ENCODE results near the gene C17orf50.
"Not testable (repeated sequence)": the region's sequence is repeated elsewhere in the genome, so short reads cannot be mapped to it uniquely, and the experiment has no call there.

Gene C17orf50

DNA sequence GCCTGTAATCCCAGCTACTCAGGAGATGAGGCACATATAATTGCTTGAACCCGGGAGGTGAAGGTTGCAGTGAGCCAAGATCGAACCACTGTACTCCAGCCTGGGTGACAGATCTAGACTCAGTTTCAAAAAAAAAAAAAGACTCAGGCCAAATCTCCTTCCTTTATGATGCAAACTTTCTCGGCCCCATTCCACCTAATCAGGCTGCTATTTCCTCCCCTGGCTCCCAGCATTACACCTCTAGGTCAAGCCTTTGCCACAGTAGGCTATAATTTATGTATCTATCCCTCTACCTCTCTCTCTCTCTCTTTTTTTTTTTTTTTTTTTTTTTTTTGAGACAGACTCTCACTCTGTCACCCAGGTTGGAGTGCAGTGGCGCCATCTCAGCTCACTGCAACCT, 9.1 kb upstream of the C17orf50 start:
- DNase-seq; POLR2A ChIA-PET; H3K9me3 ChIP-seq (ENCODE audit: control extremely low read depth in 1 of 5, control insufficient read depth in 4 of 5, insufficient read depth in 2 of 5, low read depth in 1 of 5, low read length in 4 of 5); H3K27ac ChIP-seq (ENCODE audit: insufficient read depth in 1 of 2, low read depth in 1 of 2, low read length in 2 of 2, poor library complexity in 1 of 2, severe bottlenecking in 2 of 2); H3K27me3 ChIP-seq (replicated peaks in 2 of 5; ENCODE audit: control insufficient read depth in 4 of 5, insufficient read depth in 5 of 5, low read length in 4 of 5); H3K36me3 ChIP-seq (ENCODE audit: control insufficient read depth in 4 of 4, insufficient read depth in 4 of 4, low read length in 3 of 4); H3K4me3 ChIP-seq (ENCODE audit: control insufficient read depth in 1 of 7, extremely low read depth in 1 of 7, insufficient read depth in 4 of 7, low read depth in 2 of 7, low read length in 6 of 7): not testable (repeated sequence)
- CTCF ChIA-PET, result interaction anchor here (0.7 to 8.5 kb wide), 3 partner anchors 11 to 137 kb away, joined by 3 to 131 read pairs (median 72); partner anchors contain the start of gene C17orf50
- peaks cover 0 to 47% (median 32%) of the 10 kb centered on the region in 4 experiments for H3K4me1 ChIP-seq (ENCODE audit: control extremely low read depth in 1 of 4, control insufficient read depth in 4 of 4, insufficient read depth in 4 of 4, low read length in 3 of 4)
- WGBS (ENCODE audit: insufficient coverage), result 93% methylated on average over 4 of the region's 4 CpGs

DNA sequence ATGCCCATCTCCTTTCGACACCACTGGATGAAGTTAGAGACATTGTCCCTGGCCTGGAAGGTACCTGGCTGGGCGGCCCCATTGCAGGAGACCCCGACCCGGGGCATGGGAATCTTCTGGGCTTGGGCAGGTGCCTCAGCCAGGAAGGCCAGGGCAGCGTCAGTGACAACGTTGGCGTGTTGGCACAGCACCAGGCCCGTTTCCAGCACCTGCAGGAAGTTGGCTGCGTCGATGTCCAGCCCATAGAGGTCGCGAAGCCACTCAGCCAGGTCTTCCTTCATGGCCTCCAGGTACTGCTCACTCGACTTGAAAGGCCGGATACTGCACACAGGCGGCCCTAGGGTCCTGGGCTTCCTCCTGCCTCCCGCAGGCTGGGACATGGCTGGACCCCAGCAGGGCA, 8.2 kb upstream of the C17orf50 start:
- H3K27ac ChIP-seq (ENCODE audit: insufficient read depth in 1 of 2, low read depth in 1 of 2, low read length in 2 of 2, poor library complexity in 1 of 2, severe bottlenecking in 2 of 2), result no peak overlapping the region
- POLR2A ChIA-PET, result no interaction called here
- peaks cover 0 to 45% (median 31%) of the 10 kb centered on the region in 4 experiments for H3K4me1 ChIP-seq (ENCODE audit: control extremely low read depth in 1 of 4, control insufficient read depth in 4 of 4, insufficient read depth in 4 of 4, low read length in 3 of 4)
- H3K4me3 ChIP-seq (ENCODE audit: control insufficient read depth in 1 of 7, extremely low read depth in 1 of 7, insufficient read depth in 4 of 7, low read depth in 2 of 7, low read length in 6 of 7), result peak overlapping the region in 2 of 7 experiments; percentile 32 to 51
- no peak for DNase-seq
- no peaks in the 10 kb centered on the region for H3K27me3 ChIP-seq (replicated peaks in 2 of 5; ENCODE audit: control insufficient read depth in 4 of 5, insufficient read depth in 5 of 5, low read length in 4 of 5)
- 28% methylated on average over 14 of the region's 16 CpGs for WGBS (ENCODE audit: insufficient coverage)
- CTCF ChIA-PET, result interaction anchor here (0.7 to 7.7 kb wide), 3 partner anchors 10 to 139 kb away, joined by 3 to 72 read pairs (median 3); partner anchors contain the start of gene C17orf50
- H3K36me3 ChIP-seq (ENCODE audit: control insufficient read depth in 4 of 4, insufficient read depth in 4 of 4, low read length in 3 of 4), result peaks cover 0 to 4% (median 0%) of the 10 kb centered on the region in 4 experiments
- H3K9me3 ChIP-seq (ENCODE audit: control extremely low read depth in 1 of 5, control insufficient read depth in 4 of 5, insufficient read depth in 2 of 5, low read depth in 1 of 5, low read length in 4 of 5), result peaks cover 0 to 2% (median 0%) of the 10 kb centered on the region in 5 experiments

DNA sequence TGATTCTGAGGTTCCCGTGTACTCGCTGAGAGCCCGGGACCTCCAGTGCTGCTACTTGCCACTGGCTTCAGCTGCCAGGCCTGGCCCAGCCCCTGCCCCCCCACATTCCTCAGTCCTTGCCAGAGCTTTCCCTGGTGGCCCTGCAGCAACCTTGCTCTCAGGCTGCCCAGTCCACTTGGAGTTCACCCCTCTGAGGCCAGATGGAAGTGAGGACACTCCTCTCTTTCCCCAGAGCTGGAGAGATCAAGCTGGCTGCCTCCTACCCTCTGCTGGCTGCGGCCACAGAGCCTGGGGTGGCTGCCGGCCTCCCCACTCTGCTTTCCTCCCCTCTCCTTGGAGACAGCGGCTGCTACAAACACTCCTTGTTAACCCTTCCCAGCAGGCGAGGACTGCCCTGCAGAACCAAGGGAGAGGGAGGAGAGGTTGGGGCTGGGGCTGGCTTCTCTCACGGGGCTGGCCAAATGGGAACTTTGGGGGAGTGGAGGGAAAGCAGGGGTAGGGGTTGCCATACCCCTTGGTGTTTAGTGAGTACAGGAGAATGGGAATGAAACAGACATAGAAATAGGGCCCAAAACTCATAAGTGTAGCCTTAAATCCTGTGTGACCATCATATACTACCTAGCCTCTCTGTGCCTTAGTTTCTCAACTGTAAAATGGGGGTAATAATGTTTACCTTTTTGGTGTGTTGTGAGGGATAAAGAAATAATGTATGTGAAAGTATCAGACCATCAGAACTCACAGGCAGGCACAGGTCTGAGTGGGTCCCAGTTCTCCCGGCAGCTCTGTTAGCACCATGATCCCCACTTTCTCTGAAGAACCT, 7.5 kb upstream of the C17orf50 start, which contains the start of gene GAS2L2:
Gene GAS2L2, minus strand, starts transcription at position 295 of the 820 bp plus-strand sequence. CDS start 389 bp downstream, outside the sequence.
- DNase-seq, result peak in 2 of 3 donors; percentile 23 to 39

DNA sequence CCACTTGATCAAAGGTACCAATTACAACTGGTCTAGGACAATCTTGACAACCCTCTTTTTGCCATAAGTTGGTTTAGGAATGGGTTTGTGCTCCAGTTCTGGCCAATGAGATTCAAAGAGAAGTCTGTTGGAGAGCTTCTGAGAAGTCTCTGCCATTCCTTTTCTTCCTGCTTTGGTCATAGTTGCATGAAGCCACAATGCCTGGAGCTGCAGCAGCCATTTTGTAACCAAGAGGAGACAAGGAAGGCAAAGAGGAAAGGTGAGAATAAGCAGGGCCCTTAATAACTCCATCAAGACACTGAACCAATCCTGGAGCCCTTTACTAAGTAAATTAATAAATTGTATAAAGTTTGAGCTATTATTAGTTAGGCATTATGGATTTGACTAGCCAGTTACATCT, 3.4 kb upstream of the C17orf50 start:
- CTCF ChIA-PET, result interaction anchor here (1.0 to 2.5 kb wide), 6 partner anchors 9 to 144 kb away, joined by 3 to 12 read pairs (median 6); no protein-coding TSS in a partner anchor
- no peak for DNase-seq
- Histone ChIP-seq H3K27me3 (replicated peaks in 2 of 5; ENCODE audit: control insufficient read depth in 4 of 5, insufficient read depth in 5 of 5, low read length in 4 of 5) (no peaks in the 10 kb centered on the region), H3K9me3 (ENCODE audit: control extremely low read depth in 1 of 5, control insufficient read depth in 4 of 5, insufficient read depth in 2 of 5, low read depth in 1 of 5, low read length in 4 of 5) (peaks cover 0 to 2% (median 0%) of the 10 kb centered on the region in 5 experiments), H3K4me3 (ENCODE audit: control insufficient read depth in 1 of 7, extremely low read depth in 1 of 7, insufficient read depth in 4 of 7, low read depth in 2 of 7, low read length in 6 of 7) (no peak overlapping the region), H3K36me3 (ENCODE audit: control insufficient read depth in 4 of 4, insufficient read depth in 4 of 4, low read length in 3 of 4) (peaks cover 0 to 4% (median 0%) of the 10 kb centered on the region in 4 experiments), H3K27ac (ENCODE audit: insufficient read depth in 1 of 2, low read depth in 1 of 2, low read length in 2 of 2, poor library complexity in 1 of 2, severe bottlenecking in 2 of 2) (no peak overlapping the region), H3K4me1 (ENCODE audit: control extremely low read depth in 1 of 4, control insufficient read depth in 4 of 4, insufficient read depth in 4 of 4, low read length in 3 of 4) (peaks cover 0 to 10% (median 4%) of the 10 kb centered on the region in 4 experiments)
- POLR2A ChIA-PET, result no interaction called here

More for the DNA sequence above, 7.5 kb upstream of the C17orf50 start, which contains the start of gene GAS2L2:
- H3K9me3 ChIP-seq (ENCODE audit: control extremely low read depth in 1 of 5, control insufficient read depth in 4 of 5, insufficient read depth in 2 of 5, low read depth in 1 of 5, low read length in 4 of 5), result peaks cover 0 to 2% (median 0%) of the 10 kb centered on the region in 5 experiments
- POLR2A ChIA-PET, result no interaction called here
- no peaks in the 10 kb centered on the region for H3K27me3 ChIP-seq (replicated peaks in 2 of 5; ENCODE audit: control insufficient read depth in 4 of 5, insufficient read depth in 5 of 5, low read length in 4 of 5)
- H3K4me1 ChIP-seq (ENCODE audit: control extremely low read depth in 1 of 4, control insufficient read depth in 4 of 4, insufficient read depth in 4 of 4, low read length in 3 of 4), result peaks cover 0 to 38% (median 25%) of the 10 kb centered on the region in 4 experiments
- H3K36me3 ChIP-seq (ENCODE audit: control insufficient read depth in 4 of 4, insufficient read depth in 4 of 4, low read length in 3 of 4), result peaks cover 0 to 4% (median 0%) of the 10 kb centered on the region in 4 experiments
- H3K27ac ChIP-seq (ENCODE audit: insufficient read depth in 1 of 2, low read depth in 1 of 2, low read length in 2 of 2, poor library complexity in 1 of 2, severe bottlenecking in 2 of 2), result no peak within 1 kb of the TSS
- CTCF ChIA-PET, result interaction anchor here (1.0 to 7.7 kb wide), 2 partner anchors 9 to 140 kb away, joined by 3 to 72 read pairs; partner anchors contain the start of gene C17orf50
- peak within 1 kb of the TSS in 2 of 7 experiments; percentile 32 to 51 for H3K4me3 ChIP-seq (ENCODE audit: control insufficient read depth in 1 of 7, extremely low read depth in 1 of 7, insufficient read depth in 4 of 7, low read depth in 2 of 7, low read length in 6 of 7)
- WGBS (ENCODE audit: insufficient coverage), result 43% methylated on average over 4 of the region's 9 CpGs

DNA sequence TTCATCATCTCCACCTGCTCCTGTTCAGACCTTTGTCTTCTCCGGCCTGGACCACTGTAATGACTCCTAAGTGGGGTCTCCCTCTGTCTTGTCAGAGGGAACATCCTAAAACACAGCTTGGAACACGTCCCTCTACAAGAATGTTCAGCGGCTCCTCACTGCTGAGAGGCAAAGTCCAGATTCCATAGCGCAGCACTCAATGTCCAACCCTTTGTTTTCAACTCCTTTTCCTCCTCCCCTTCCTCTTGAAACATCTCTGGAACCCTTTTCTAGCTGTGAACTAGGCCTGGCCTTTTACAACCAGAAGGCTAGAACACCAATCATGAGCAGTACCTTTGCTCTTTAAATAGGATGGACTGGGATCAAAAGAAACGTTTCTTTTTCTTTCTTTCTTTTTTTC, 914 bp downstream of the C17orf50 start:
- Histone ChIP-seq H3K4me1 (ENCODE audit: control extremely low read depth in 1 of 4, control insufficient read depth in 4 of 4, insufficient read depth in 4 of 4, low read length in 3 of 4) (peaks cover 0 to 21% (median 16%) of the 10 kb centered on the region in 4 experiments), H3K27me3 (replicated peaks in 2 of 5; ENCODE audit: control insufficient read depth in 4 of 5, insufficient read depth in 5 of 5, low read length in 4 of 5) (no peaks in the 10 kb centered on the region), H3K9me3 (ENCODE audit: control extremely low read depth in 1 of 5, control insufficient read depth in 4 of 5, insufficient read depth in 2 of 5, low read depth in 1 of 5, low read length in 4 of 5) (peaks cover 0 to 2% (median 0%) of the 10 kb centered on the region in 5 experiments), H3K27ac (ENCODE audit: insufficient read depth in 1 of 2, low read depth in 1 of 2, low read length in 2 of 2, poor library complexity in 1 of 2, severe bottlenecking in 2 of 2) (no peak overlapping the region), H3K4me3 (ENCODE audit: control insufficient read depth in 1 of 7, extremely low read depth in 1 of 7, insufficient read depth in 4 of 7, low read depth in 2 of 7, low read length in 6 of 7) (no peak overlapping the region), H3K36me3 (ENCODE audit: control insufficient read depth in 4 of 4, insufficient read depth in 4 of 4, low read length in 3 of 4) (peaks cover 0 to 4% (median 0%) of the 10 kb centered on the region in 4 experiments)
- no peak for DNase-seq
- ChIA-PET CTCF (interaction anchor here (0.9 to 24.9 kb wide), 3 partner anchors 11 to 50 kb away, joined by 3 to 482 read pairs (median 72); partner anchors contain the start of genes GAS2L2 and TAF15), POLR2A (interaction anchor here (0.6 kb wide), 1 partner anchor 12 kb away, joined by 3 read pairs; no protein-coding TSS in a partner anchor)
- 97% methylated on average over 5 of the region's 5 CpGs for WGBS (ENCODE audit: insufficient coverage)

DNA sequence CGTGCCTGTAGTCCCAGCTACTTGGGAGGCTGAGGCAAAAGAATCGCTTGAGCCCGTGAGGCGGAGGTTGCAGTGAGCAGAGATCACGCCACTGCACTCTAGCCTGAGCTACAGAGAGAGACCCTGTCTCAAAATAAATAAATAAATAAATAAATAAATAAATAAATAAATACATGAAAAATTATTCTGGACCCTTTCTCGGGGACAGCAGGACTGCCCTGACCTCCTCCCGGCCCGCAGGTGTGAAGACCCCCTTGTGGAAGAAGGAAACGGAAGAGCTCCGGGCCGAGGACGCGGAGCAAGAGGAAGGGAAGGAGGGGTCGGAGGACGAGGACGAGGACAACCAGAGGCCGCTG, 3.1 kb downstream of the C17orf50 start:
- Histone ChIP-seq H3K36me3 (ENCODE audit: control insufficient read depth in 4 of 4, insufficient read depth in 4 of 4, low read length in 3 of 4) (no peaks in the 10 kb centered on the region), H3K9me3 (ENCODE audit: control extremely low read depth in 1 of 5, control insufficient read depth in 4 of 5, insufficient read depth in 2 of 5, low read depth in 1 of 5, low read length in 4 of 5) (no peaks in the 10 kb centered on the region), H3K4me1 (ENCODE audit: control extremely low read depth in 1 of 4, control insufficient read depth in 4 of 4, insufficient read depth in 4 of 4, low read length in 3 of 4) (peaks cover 0 to 21% (median 17%) of the 10 kb centered on the region in 4 experiments), H3K27ac (ENCODE audit: insufficient read depth in 1 of 2, low read depth in 1 of 2, low read length in 2 of 2, poor library complexity in 1 of 2, severe bottlenecking in 2 of 2) (no peak overlapping the region), H3K4me3 (ENCODE audit: control insufficient read depth in 1 of 7, extremely low read depth in 1 of 7, insufficient read depth in 4 of 7, low read depth in 2 of 7, low read length in 6 of 7) (peak overlapping the region; percentile 41 to 86 (median 73)), H3K27me3 (replicated peaks in 2 of 5; ENCODE audit: control insufficient read depth in 4 of 5, insufficient read depth in 5 of 5, low read length in 4 of 5) (no peaks in the 10 kb centered on the region)
- ChIA-PET CTCF (interaction anchor here (0.7 to 24.9 kb wide), 26 partner anchors 8 to 202 kb away, joined by 3 to 482 read pairs (median 6); partner anchors contain the start of genes GAS2L2, MMP28, RASL10B and TAF15), POLR2A (interaction anchor here (0.6 to 2.0 kb wide), 7 partner anchors 25 to 148 kb away, joined by 3 to 22 read pairs (median 4); partner anchors contain the start of gene TAF15)
- 10% methylated on average over 12 of the region's 17 CpGs for WGBS (ENCODE audit: insufficient coverage)
- DNase-seq, result no peak

Measured in common myeloid progenitor, CD34-positive (primary cell).